HL-60 (cell line): ENCODE data around the gene MAF.

Experiments used
- DNase-seq, 2 experiments: peaks; one replicate each; pipeline ENCODE4 v3.0.0-alpha.2; 2010 to 2020; ENCODE audit warnings: low read depth in 1 of 2, low spot score in 1 of 2
- H3K27ac ChIP-seq: fragments of 250-450 bp; sonication (Bioruptor Pico); replicated peaks from 2 replicates; pipeline ENCODE4 v1.5.1; 2020; ENCODE audit warnings: mild to moderate bottlenecking, moderate library complexity
- H3K27me3 ChIP-seq: fragments of 250-450 bp; sonication (Bioruptor Pico); 2 replicates; pipeline ENCODE4 v1.5.1; 2021; ENCODE audit warnings: mild to moderate bottlenecking, moderate library complexity; ENCODE audit not compliant: insufficient read depth, poor library complexity, severe bottlenecking
- H3K4me3 ChIP-seq: replicated peaks from 2 replicates; pipeline ENCODE4 v1.5.1; 2011; ENCODE audit warnings: mild to moderate bottlenecking, control low read depth, low read length; ENCODE audit not compliant: insufficient read depth
- CTCF ChIP-seq: IDR thresholded peaks from one replicate; pipeline ENCODE4 v1.5.1; 2011; ENCODE audit warnings: low read length, control low read depth, inconsistent platforms; ENCODE audit not compliant: insufficient read depth
- GABPA ChIP-seq: IDR thresholded peaks from 2 replicates; pipeline ENCODE4 v1.6.1; 2012; ENCODE audit warnings: low read depth
- POLR2AphosphoS5 ChIP-seq: IDR thresholded peaks from 2 replicates; pipeline ENCODE4 v1.6.1; 2012; ENCODE audit warnings: low read depth
- SPI1 ChIP-seq: IDR thresholded peaks from 2 replicates; pipeline ENCODE4 v1.6.1; 2012; ENCODE audit warnings: low read depth, mild to moderate bottlenecking, borderline replicate concordance
- TF ChIP-seq, protein P1 (sequence below): IDR thresholded peaks from 2 replicates; pipeline ENCODE4 v1.6.1; 2012; ENCODE audit warnings: low read depth; ENCODE audit not compliant: insufficient replicate concordance

MAF gene

GRCh38 chr16:79621027-79621426, 20.5 kb upstream of the MAF start:
- Histone ChIP-seq H3K4me3 (no peak overlapping the region), H3K27me3 (no peaks in the 10 kb centered on the region), H3K27ac (no peak overlapping the region)
- TF ChIP-seq, protein P1, sequence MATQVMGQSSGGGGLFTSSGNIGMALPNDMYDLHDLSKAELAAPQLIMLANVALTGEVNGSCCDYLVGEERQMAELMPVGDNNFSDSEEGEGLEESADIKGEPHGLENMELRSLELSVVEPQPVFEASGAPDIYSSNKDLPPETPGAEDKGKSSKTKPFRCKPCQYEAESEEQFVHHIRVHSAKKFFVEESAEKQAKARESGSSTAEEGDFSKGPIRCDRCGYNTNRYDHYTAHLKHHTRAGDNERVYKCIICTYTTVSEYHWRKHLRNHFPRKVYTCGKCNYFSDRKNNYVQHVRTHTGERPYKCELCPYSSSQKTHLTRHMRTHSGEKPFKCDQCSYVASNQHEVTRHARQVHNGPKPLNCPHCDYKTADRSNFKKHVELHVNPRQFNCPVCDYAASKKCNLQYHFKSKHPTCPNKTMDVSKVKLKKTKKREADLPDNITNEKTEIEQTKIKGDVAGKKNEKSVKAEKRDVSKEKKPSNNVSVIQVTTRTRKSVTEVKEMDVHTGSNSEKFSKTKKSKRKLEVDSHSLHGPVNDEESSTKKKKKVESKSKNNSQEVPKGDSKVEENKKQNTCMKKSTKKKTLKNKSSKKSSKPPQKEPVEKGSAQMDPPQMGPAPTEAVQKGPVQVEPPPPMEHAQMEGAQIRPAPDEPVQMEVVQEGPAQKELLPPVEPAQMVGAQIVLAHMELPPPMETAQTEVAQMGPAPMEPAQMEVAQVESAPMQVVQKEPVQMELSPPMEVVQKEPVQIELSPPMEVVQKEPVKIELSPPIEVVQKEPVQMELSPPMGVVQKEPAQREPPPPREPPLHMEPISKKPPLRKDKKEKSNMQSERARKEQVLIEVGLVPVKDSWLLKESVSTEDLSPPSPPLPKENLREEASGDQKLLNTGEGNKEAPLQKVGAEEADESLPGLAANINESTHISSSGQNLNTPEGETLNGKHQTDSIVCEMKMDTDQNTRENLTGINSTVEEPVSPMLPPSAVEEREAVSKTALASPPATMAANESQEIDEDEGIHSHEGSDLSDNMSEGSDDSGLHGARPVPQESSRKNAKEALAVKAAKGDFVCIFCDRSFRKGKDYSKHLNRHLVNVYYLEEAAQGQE, result no peak
- TF ChIP-seq POLR2AphosphoS5 (no peak), GABPA (no peak), CTCF (no peak), SPI1 (no peak)
- DNase-seq, result no peak

- Histone ChIP-seq H3K4me3 (no peak overlapping the region), H3K27me3 (no peaks in the 10 kb centered on the region), H3K27ac (no peak overlapping the region)
- DNase-seq, result no peak
- no peak for TF ChIP-seq CTCF
- no peak for TF ChIP-seq POLR2AphosphoS5
- TF ChIP-seq, protein P1, result no peak
These were observed 18.1 kb upstream of the MAF start for GRCh38 chr16:79618692-79619050.

- no peak for DNase-seq
- H3K27ac ChIP-seq, result no peak overlapping the region
- TF ChIP-seq, protein P1, result no peak
- TF ChIP-seq GABPA (no peak), POLR2AphosphoS5 (no peak), SPI1 (no peak), CTCF (no peak)
- no peaks in the 10 kb centered on the region for H3K27me3 ChIP-seq
- H3K4me3 ChIP-seq, result no peak overlapping the region
These were observed 17.6 kb upstream of the MAF start for GRCh38 chr16:79618041-79618691.
